CMK (cell line): Measurements from ENCODE around the gene CDKN2AIPNL.
"Not testable (repeated sequence)": the region's sequence is repeated elsewhere in the genome, so short reads cannot be mapped to it uniquely, and the experiment has no call there.

ENCODE experiments used
- DNase-seq: peaks from one replicate; pipeline ENCODE4 v3.0.0-alpha.2; 2010; ENCODE audit warnings: low read depth

The CDKN2AIPNL gene

GRCh38 chr5:134437847-134438581 is 26.3 kb upstream of the CDKN2AIPNL start:
- DNase-seq: no peak

- DNase-seq: no peak
These were observed 25.7 kb upstream of the CDKN2AIPNL start for GRCh38 chr5:134437340-134437846.

GRCh38 chr5:134436523-134437339 is 25.1 kb upstream of the CDKN2AIPNL start:
- no peak for DNase-seq

- no peak for DNase-seq
These were observed 23.9 kb upstream of the CDKN2AIPNL start for GRCh38 chr5:134435560-134435959.

- no peak for DNase-seq
These were observed 21.1 kb upstream of the CDKN2AIPNL start for GRCh38 chr5:134432677-134433359.

- DNase-seq: no peak
These were observed 20.5 kb upstream of the CDKN2AIPNL start for GRCh38 chr5:134432174-134432573.

GRCh38 chr5:134430001-134430569 is 18.4 kb upstream of the CDKN2AIPNL start:
- no peak for DNase-seq

- DNase-seq: no peak
These were observed 15.9 kb upstream of the CDKN2AIPNL start for GRCh38 chr5:134427540-134428041.

- DNase-seq: no peak
These were observed 14.7 kb upstream of the CDKN2AIPNL start for GRCh38 chr5:134426361-134426760.

GRCh38 chr5:134423376-134423775 is 11.7 kb upstream of the CDKN2AIPNL start:
- DNase-seq: no peak

- DNase-seq: no peak
These were observed 11.2 kb upstream of the CDKN2AIPNL start for GRCh38 chr5:134422791-134423365.

- not testable (repeated sequence) for DNase-seq
These were observed 9.4 kb upstream of the CDKN2AIPNL start for GRCh38 chr5:134421038-134421437.

GRCh38 chr5:134420343-134420742 is 8.7 kb upstream of the CDKN2AIPNL start:
- DNase-seq: no peak

- DNase-seq: no peak
These were observed 7.3 kb upstream of the CDKN2AIPNL start for GRCh38 chr5:134418958-134419357.

- DNase-seq: no peak
These were observed 6.0 kb upstream of the CDKN2AIPNL start for GRCh38 chr5:134417707-134418106.

GRCh38 chr5:134413046-134413445 is 1.4 kb upstream of the CDKN2AIPNL start:
- no peak for DNase-seq

GRCh38 chr5:134411228-134411545 is 494 bp downstream of the CDKN2AIPNL start:
- DNase-seq: no peak

- no peak for DNase-seq
These were observed 859 bp downstream of the CDKN2AIPNL start for GRCh38 chr5:134410822-134411221.

- DNase-seq: no peak
These were observed 2.4 kb downstream of the CDKN2AIPNL start for GRCh38 chr5:134409321-134409720.

- no peak for DNase-seq
These were observed 5.3 kb downstream of the CDKN2AIPNL start for GRCh38 chr5:134406390-134406789.

GRCh38 chr5:134403951-134404350 is 7.7 kb downstream of the CDKN2AIPNL start:
- DNase-seq: no peak
